Colonic mucosa (tissue), 4 donors: ENCODE measurements around the gene PRR30. TPM values are rescaled to one million over a fixed set of nuclear protein-coding genes. Genes with fewer than 3 reads are reported as not detected.
A peak's percentile ranks its signal among the peaks of the same experiment; 100 is the strongest.

Source experiments
- DNase-seq: peaks from one replicate; pipeline ENCODE4 v3.0.0-alpha.2; 2020
- H3K27ac ChIP-seq: fragments of 200-600 bp; one replicate; pipeline ENCODE4 v1.8.0; 2021
- H3K27me3 ChIP-seq: fragments of 200-600 bp; one replicate; pipeline ENCODE4 v1.8.0; 2021
- H3K36me3 ChIP-seq: fragments of 200-600 bp; one replicate; pipeline ENCODE4 v1.8.0; 2021
- H3K4me1 ChIP-seq: fragments of 200-600 bp; one replicate; pipeline ENCODE4 v1.8.0; 2021; ENCODE audit warnings: mild to moderate bottlenecking
- H3K4me3 ChIP-seq: fragments of 200-600 bp; one replicate; pipeline ENCODE4 v1.8.0; 2021
- H3K9ac ChIP-seq, 2 donors: one replicate each; pipeline ENCODE4 v1.7.0; 2013; ENCODE audit warnings: control low read depth in 2 of 2, low read depth in 2 of 2, low read length in 2 of 2
- H3K9me3 ChIP-seq: fragments of 200-600 bp; one replicate; pipeline ENCODE4 v1.8.0; 2021
- intact Hi-C: fragments of 100-400 bp; cut with DNase I; formaldehyde crosslinking; loops from one replicate; pipeline ENCODE4 v1.14.1; 2022
- total RNA-seq, 2 donors: library from RNA; stranded (reverse); fragmentation: NEBNext Ultra II Directional in 1 of 2; extraction: Animal tissue kit (Norgen Biotek cat#: 25700) in 1 of 2; gene quantifications; one replicate each; pipeline ENCODE4 v1.2.1, GENCODE V29; 2021
- TF ChIP-seq, protein P1 (sequence below): fragments of 200-600 bp; IDR thresholded peaks from one replicate; pipeline ENCODE4 v1.8.0; 2022; ENCODE audit warnings: antibody characterized with exemption, mild to moderate bottlenecking
- donor health status: healthy.
- donor health status: DM: no; HTN: no; CAD: no.
- donor health status: DM: no; HTN: no; CAD: no.

PRR30 gene
- total RNA-seq, 2 donors from 2014 or later = not detected

DNA sequence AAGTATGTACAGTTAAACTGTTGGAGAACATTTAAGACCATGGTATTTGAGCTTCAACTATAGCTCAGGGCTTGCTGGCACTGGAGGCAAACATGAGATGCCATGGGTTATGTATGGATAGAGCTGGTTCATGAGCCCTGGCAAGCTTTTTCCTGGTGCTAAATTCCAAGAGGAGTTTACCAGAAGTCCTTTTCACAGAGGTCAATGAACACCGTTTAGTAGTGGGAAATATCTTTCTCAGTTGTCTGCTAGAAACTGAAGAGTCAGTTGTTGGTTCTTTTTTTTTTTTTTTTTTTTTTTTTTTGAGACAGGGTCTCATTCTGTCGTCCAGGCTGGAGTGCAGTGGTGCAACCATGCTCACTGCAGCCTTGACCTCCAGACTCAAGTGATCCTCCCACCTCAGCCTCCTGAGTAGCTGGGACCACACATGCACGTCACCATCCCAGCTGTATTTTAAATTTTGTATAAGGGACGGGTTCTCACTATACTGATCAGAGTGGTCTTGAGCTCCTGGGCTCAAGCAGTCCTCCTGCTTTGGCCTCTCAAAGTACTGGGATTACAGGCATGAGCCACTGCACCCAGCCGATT is 51.3 kb downstream of the PRR30 start:
- TF ChIP-seq, protein P1, sequence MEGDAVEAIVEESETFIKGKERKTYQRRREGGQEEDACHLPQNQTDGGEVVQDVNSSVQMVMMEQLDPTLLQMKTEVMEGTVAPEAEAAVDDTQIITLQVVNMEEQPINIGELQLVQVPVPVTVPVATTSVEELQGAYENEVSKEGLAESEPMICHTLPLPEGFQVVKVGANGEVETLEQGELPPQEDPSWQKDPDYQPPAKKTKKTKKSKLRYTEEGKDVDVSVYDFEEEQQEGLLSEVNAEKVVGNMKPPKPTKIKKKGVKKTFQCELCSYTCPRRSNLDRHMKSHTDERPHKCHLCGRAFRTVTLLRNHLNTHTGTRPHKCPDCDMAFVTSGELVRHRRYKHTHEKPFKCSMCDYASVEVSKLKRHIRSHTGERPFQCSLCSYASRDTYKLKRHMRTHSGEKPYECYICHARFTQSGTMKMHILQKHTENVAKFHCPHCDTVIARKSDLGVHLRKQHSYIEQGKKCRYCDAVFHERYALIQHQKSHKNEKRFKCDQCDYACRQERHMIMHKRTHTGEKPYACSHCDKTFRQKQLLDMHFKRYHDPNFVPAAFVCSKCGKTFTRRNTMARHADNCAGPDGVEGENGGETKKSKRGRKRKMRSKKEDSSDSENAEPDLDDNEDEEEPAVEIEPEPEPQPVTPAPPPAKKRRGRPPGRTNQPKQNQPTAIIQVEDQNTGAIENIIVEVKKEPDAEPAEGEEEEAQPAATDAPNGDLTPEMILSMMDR = no peak
- H3K4me1 ChIP-seq = peaks cover 14% of the 10 kb centered on the region
- DNase-seq = no peak
- H3K9ac ChIP-seq = peak overlapping the region in 1 of 2 donors; percentile 53
- intact Hi-C loops = loop anchor here (10.0 kb wide), 1 partner anchor 53 kb away; the partner anchor contains the start of gene TMEM214
- no peaks in the 10 kb centered on the region for H3K27me3 ChIP-seq
- H3K27ac ChIP-seq = no peak overlapping the region
- no peak overlapping the region for H3K4me3 ChIP-seq
- no peaks in the 10 kb centered on the region for H3K9me3 ChIP-seq
- H3K36me3 ChIP-seq = no peaks in the 10 kb centered on the region

Other genes starting within 250 kb of the PRR30 start
- gene MAPRE3, start 168.8 kb downstream of the PRR30 start, total RNA-seq = 10 to 100 TPM; 21.6 to 22.0 TPM
- 100 to 1,000 TPM in 1 of 2 donors, 10 to 100 TPM in 1; 76.6 to 121 TPM for gene TMEM214, start 106.4 kb downstream of the PRR30 start, total RNA-seq
- gene AGBL5, start 87.7 kb downstream of the PRR30 start, total RNA-seq = 10 to 100 TPM; 15.1 to 16.8 TPM
- 100 to 1,000 TPM; 272 to 331 TPM for gene OST4, start 67.8 kb downstream of the PRR30 start, total RNA-seq
- 10 to 100 TPM; 20.2 to 43.0 TPM for gene EMILIN1, start 60.8 kb downstream of the PRR30 start, total RNA-seq
- gene KHK, start 52.6 kb downstream of the PRR30 start, total RNA-seq = 10 to 100 TPM in 1 of 2 donors, 1 to 10 TPM in 1; 8.9 to 20.3 TPM
- 1 to 10 TPM; 1.3 to 3.1 TPM for gene CGREF1, start 20.3 kb downstream of the PRR30 start, total RNA-seq
- gene ABHD1, start 15.6 kb downstream of the PRR30 start, total RNA-seq = not detected
- gene PREB, start 4.8 kb downstream of the PRR30 start, total RNA-seq = 10 to 100 TPM; 42.7 to 72.1 TPM
- under 1 TPM; 0.05 to 0.07 TPM for gene TCF23, start 9.6 kb upstream of the PRR30 start, total RNA-seq
- gene ATRAID, start 72.6 kb upstream of the PRR30 start, total RNA-seq = 10 to 100 TPM; 80.7 to 83.4 TPM
- 10 to 100 TPM; 19.4 to 57.5 TPM for gene SLC5A6, start 72.9 kb upstream of the PRR30 start, total RNA-seq
- gene CAD, start 78.0 kb upstream of the PRR30 start, total RNA-seq = 10 to 100 TPM; 11.1 to 49.1 TPM
- not detected for gene SLC30A3, start 123.6 kb upstream of the PRR30 start, total RNA-seq
- not detected for gene DNAJC5G, start 136.0 kb upstream of the PRR30 start, total RNA-seq
- gene TRIM54, start 143.0 kb upstream of the PRR30 start, total RNA-seq = under 1 TPM in 1 of 2 donors, not detected in 1; 0.24 TPM
- 1 to 10 TPM in 1 of 2 donors, under 1 TPM in 1; 0.74 to 1.0 TPM for gene UCN, start 169.0 kb upstream of the PRR30 start, total RNA-seq
- gene MPV17, start 183.7 kb upstream of the PRR30 start, total RNA-seq = 10 to 100 TPM; 35.0 to 58.3 TPM
- gene GTF3C2, start 217.4 kb upstream of the PRR30 start, total RNA-seq = 10 to 100 TPM; 48.4 to 60.0 TPM
- gene EIF2B4, start 230.9 kb upstream of the PRR30 start, total RNA-seq = 10 to 100 TPM; 34.5 to 35.4 TPM
- 10 to 100 TPM; 77.1 to 99.6 TPM for gene SNX17, start 231.2 kb upstream of the PRR30 start, total RNA-seq
- gene ZNF513, start 241.3 kb upstream of the PRR30 start, total RNA-seq = 10 to 100 TPM; 21.7 to 24.5 TPM